NCI-H510A (cell line): ENCODE measurements around the gene OSBPL10.

Experiments
- DNase-seq: peaks from one replicate; lab custom pipeline; 2025; lab: John Stamatoyannopoulos, UW

Gene OSBPL10

GRCh38 chr3:31772758-31773473, 208.1 kb downstream of the OSBPL10 start:
- no peak for DNase-seq

- DNase-seq = no peak
Observed at GRCh38 chr3:31772272-31772671, 208.8 kb downstream of the OSBPL10 start.

GRCh38 chr3:31770822-31771326, 210.2 kb downstream of the OSBPL10 start:
- no peak for DNase-seq

- no peak for DNase-seq
Observed at GRCh38 chr3:31768479-31769125, 212.5 kb downstream of the OSBPL10 start.

GRCh38 chr3:31767920-31768319, 213.1 kb downstream of the OSBPL10 start:
- DNase-seq = no peak

GRCh38 chr3:31766669-31767068, 214.4 kb downstream of the OSBPL10 start:
- DNase-seq = no peak

GRCh38 chr3:31765871-31766270, 215.2 kb downstream of the OSBPL10 start:
- DNase-seq = no peak

GRCh38 chr3:31763731-31764130, 217.3 kb downstream of the OSBPL10 start:
- no peak for DNase-seq

GRCh38 chr3:31762888-31763351, 218.1 kb downstream of the OSBPL10 start:
- DNase-seq = peak; percentile 5

GRCh38 chr3:31762097-31762764, 218.8 kb downstream of the OSBPL10 start:
- DNase-seq = no peak

GRCh38 chr3:31760654-31761053, 220.4 kb downstream of the OSBPL10 start:
- DNase-seq = no peak

GRCh38 chr3:31758322-31758965, 222.6 kb downstream of the OSBPL10 start:
- no peak for DNase-seq

- no peak for DNase-seq
Observed at GRCh38 chr3:31755926-31756658, 225.0 kb downstream of the OSBPL10 start.

- no peak for DNase-seq
Observed at GRCh38 chr3:31754575-31755278, 226.3 kb downstream of the OSBPL10 start.

GRCh38 chr3:31753050-31753425, 228.0 kb downstream of the OSBPL10 start:
- DNase-seq = no peak

GRCh38 chr3:31752305-31753049, 228.6 kb downstream of the OSBPL10 start:
- no peak for DNase-seq

- DNase-seq = no peak
Observed at GRCh38 chr3:31750341-31750740, 230.7 kb downstream of the OSBPL10 start.

- DNase-seq = no peak
Observed at GRCh38 chr3:31748933-31749295, 232.1 kb downstream of the OSBPL10 start.

GRCh38 chr3:31748281-31748932, 232.7 kb downstream of the OSBPL10 start:
- no peak for DNase-seq

- no peak for DNase-seq
Observed at GRCh38 chr3:31747785-31748184, 233.3 kb downstream of the OSBPL10 start.
